ENCODE data around the gene MBNL2. TPM values are rescaled to one million over a fixed set of nuclear protein-coding genes. Genes with fewer than 3 reads are reported as not detected.

MBNL2 gene
- total and polyA plus RNA-seq, 2 of the 13 experiments (the other 11 are each of a cell fraction or from before 2014, with no cell fraction given), result 30.8 to 59.0 TPM

GRCh38 chr13:97256343-97256783 is 34.2 kb downstream of the MBNL2 start (continued):
- TF ChIP-seq SRSF9 (IDR thresholded peaks at IDR 0.05; ENCODE audit: borderline replicate concordance, insufficient read depth, low read depth, low read length, poor library complexity, severe bottlenecking) (no peak), ARID3A (IDR thresholded peaks at IDR 0.05; ENCODE audit: low read depth, low read length) (peak; percentile 71; the same call in 1 of the 2 replicates), GTF2F1 (IDR thresholded peaks at IDR 0.05; ENCODE audit: low read length) (no peak), ZNF737 (CRISPR knock-in tag; IDR thresholded peaks at IDR 0.05; ENCODE audit: borderline replicate concordance) (no peak), ZNF768 (CRISPR knock-in tag; IDR thresholded peaks at IDR 0.05) (no peak), CENPBD1 (CRISPR knock-in tag; IDR thresholded peaks at IDR 0.05; ENCODE audit: borderline replicate concordance, low read depth) (no peak), PHF21A (CRISPR knock-in tag; IDR thresholded peaks at IDR 0.05) (no peak), ZNF788 (CRISPR knock-in tag; IDR thresholded peaks at IDR 0.05; ENCODE audit: borderline replicate concordance) (no peak), ZFP1 (CRISPR knock-in tag; IDR thresholded peaks at IDR 0.05) (no peak), TEAD3 (CRISPR knock-in tag; optimal IDR thresholded peaks at IDR 0.05; ENCODE audit: borderline replicate concordance) (peak; percentile 50), ZNF883 (CRISPR knock-in tag; IDR thresholded peaks at IDR 0.05; ENCODE audit: not compliant biosample characterization) (no peak), NCOA2 (CRISPR knock-in tag; IDR thresholded peaks at IDR 0.05) (peak; percentile 72), FOXA1 (IDR thresholded peaks at IDR 0.05) (no peak), FOXA1 (CRISPR knock-in tag; IDR thresholded peaks at IDR 0.05) (no peak), KDM6A (CRISPR knock-in tag; IDR thresholded peaks at IDR 0.05; ENCODE audit: low read depth) (no peak), ZKSCAN8 (CRISPR knock-in tag; IDR thresholded peaks at IDR 0.05; ENCODE audit: borderline replicate concordance) (peak; percentile 27; the same call in 1 of the 2 replicates), ZNF660 (CRISPR knock-in tag; IDR thresholded peaks at IDR 0.05; ENCODE audit: borderline replicate concordance, low read depth) (no peak), MIER3 (CRISPR knock-in tag; IDR thresholded peaks at IDR 0.05; ENCODE audit: borderline replicate concordance) (0 out of 2 replicates have a peak, but pooled peaks have one; percentile 5), CHD4 (IDR thresholded peaks at IDR 0.05; ENCODE audit: borderline replicate concordance, low read length) (no peak), ISL2 (CRISPR knock-in tag; IDR thresholded peaks at IDR 0.05) (0 out of 2 replicates have a peak, but pooled peaks have one; percentile 43), FOSL1 (CRISPR knock-in tag; IDR thresholded peaks at IDR 0.05; ENCODE audit: borderline replicate concordance) (peak; percentile 86), SOX5 (CRISPR knock-in tag; IDR thresholded peaks at IDR 0.05; ENCODE audit: borderline replicate concordance) (no peak; the same call in 1 of the 2 replicates), KDM4B (CRISPR knock-in tag; IDR thresholded peaks at IDR 0.05) (0 out of 2 replicates have a peak, but pooled peaks have one; percentile 31), TRAFD1 (CRISPR knock-in tag; IDR thresholded peaks at IDR 0.05; ENCODE audit: borderline replicate concordance) (no peak), PRPF4 (IDR thresholded peaks at IDR 0.05; ENCODE audit: low read depth, low read length, poor library complexity, severe bottlenecking) (no peak), HMG20A (CRISPR knock-in tag; IDR thresholded peaks at IDR 0.05; ENCODE audit: borderline replicate concordance) (peak; percentile 15; the same call in 1 of the 2 replicates), ARHGAP35 (CRISPR knock-in tag; IDR thresholded peaks at IDR 0.05; ENCODE audit: borderline replicate concordance) (no peak), EP300 (IDR thresholded peaks at IDR 0.05; ENCODE audit: low read depth in 2 of 2, low read length in 2 of 2) (peak in 1 of 2 experiments; percentile 72; a peak in 3 of 4 replicates), EP300 (CRISPR knock-in tag; IDR thresholded peaks at IDR 0.05; ENCODE audit: borderline replicate concordance) (peak; percentile 17; the same call in 1 of the 2 replicates), MXD4 (CRISPR knock-in tag; IDR thresholded peaks at IDR 0.05) (no peak)
